Medulla oblongata (tissue), 1 donor: ENCODE results near the gene ASCL2.

Experiments used
- DNase-seq: peaks from one replicate; pipeline ENCODE4 v3.0.0-alpha.2; 2015; ENCODE audit errors: extremely low spot score

Gene ASCL2

GRCh38 chr11:2270322-2271076, at the start of gene ASCL2:
ASCL2 (minus strand) TSS chr11:2270588; CDS start chr11:2270332, 256 bp downstream.
- DNase-seq = no peak

GRCh38 chr11:2319791-2320472, 49.5 kb upstream of the ASCL2 start:
- no peak for DNase-seq

GRCh38 chr11:2318707-2319106, 48.3 kb upstream of the ASCL2 start:
- no peak for DNase-seq

- no peak for DNase-seq
Observed at GRCh38 chr11:2318123-2318522, 47.7 kb upstream of the ASCL2 start.

- no peak for DNase-seq
Observed at GRCh38 chr11:2317354-2318050, 47.1 kb upstream of the ASCL2 start.

- DNase-seq = no peak
Observed at GRCh38 chr11:2316963-2317244, 46.5 kb upstream of the ASCL2 start.

- DNase-seq = no peak
Observed at GRCh38 chr11:2316169-2316962, 46.0 kb upstream of the ASCL2 start.

- no peak for DNase-seq
Observed at GRCh38 chr11:2315395-2316168, 45.2 kb upstream of the ASCL2 start.

GRCh38 chr11:2314525-2315394, 44.4 kb upstream of the ASCL2 start:
- DNase-seq = peak; percentile 88

- DNase-seq = no peak
Observed at GRCh38 chr11:2314136-2314524, 43.7 kb upstream of the ASCL2 start.

- DNase-seq = no peak
Observed at GRCh38 chr11:2313051-2313951, 42.9 kb upstream of the ASCL2 start.

GRCh38 chr11:2312232-2313042, 42.0 kb upstream of the ASCL2 start:
- DNase-seq = no peak

- no peak for DNase-seq
Observed at GRCh38 chr11:2311353-2312133, 41.2 kb upstream of the ASCL2 start.

- DNase-seq = no peak
Observed at GRCh38 chr11:2310786-2311352, 40.5 kb upstream of the ASCL2 start.

GRCh38 chr11:2310073-2310785, 39.8 kb upstream of the ASCL2 start:
- no peak for DNase-seq

- DNase-seq = no peak
Observed at GRCh38 chr11:2309251-2310072, 39.1 kb upstream of the ASCL2 start.
